ENCODE results near the gene ASMTL.
A peak's percentile ranks its signal among the peaks of the same experiment; 100 is the strongest.

ASMTL gene

DNA sequence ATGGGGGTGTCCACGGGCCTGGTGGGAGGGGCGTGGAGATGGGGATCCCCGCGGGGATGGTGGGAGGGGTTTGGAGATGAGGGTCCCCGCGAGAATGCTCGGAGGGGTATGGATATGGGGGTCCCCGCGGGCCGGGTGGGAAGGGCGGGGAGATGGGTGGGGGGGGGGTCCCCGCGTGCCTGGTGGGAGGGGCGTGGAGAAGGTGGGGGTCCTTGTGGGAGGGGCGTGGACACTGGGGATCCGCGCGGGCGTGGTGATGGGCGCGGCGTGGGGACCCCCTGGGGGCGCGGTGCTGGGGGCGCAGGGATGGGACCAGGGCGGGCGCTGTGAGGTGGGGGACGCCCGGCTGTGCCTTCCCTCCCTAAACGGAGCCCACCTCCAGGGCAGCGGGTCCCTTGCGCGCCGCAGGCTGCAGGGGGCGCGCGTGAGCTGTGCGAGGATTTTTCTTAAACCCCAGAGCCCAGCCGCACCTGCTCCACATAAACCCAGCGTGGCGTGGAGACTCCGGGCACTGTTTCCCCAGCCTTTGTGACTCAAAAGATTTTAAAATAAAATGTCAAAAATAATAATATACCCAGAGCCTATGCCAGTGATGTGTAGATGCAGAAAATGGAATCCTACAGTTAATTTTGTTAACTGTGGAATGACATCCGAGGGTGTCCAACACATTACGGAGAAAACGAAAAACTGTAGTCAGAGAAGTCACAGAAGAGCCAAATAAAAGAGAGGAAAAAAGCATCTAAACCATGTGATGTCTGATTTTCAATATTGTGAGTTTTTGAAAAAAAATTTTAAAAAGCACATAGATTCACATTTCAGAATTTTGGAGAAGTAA lies 1.5 kb upstream of the ASMTL start:
- Histone ChIP-seq H3K27me3 (ENCODE audit: insufficient read depth, low read depth, severe bottlenecking) (no peaks in the 10 kb centered on the region), H3K27ac (no peak overlapping the region; the same call in 1 of the 2 replicates), H3K36me3 (peaks cover under 1% of the 10 kb centered on the region), H3K9me3 (ENCODE audit: severe bottlenecking) (peaks cover 10% of the 10 kb centered on the region), H3K4me3 (ENCODE audit: low read depth, low read length) (peak overlapping the region; percentile 32)
- TF ChIP-seq CTCF (IDR thresholded peaks at IDR 0.05; ENCODE audit: low read depth, low read length), result peak; percentile 92
- peak; percentile 88 for DNase-seq

DNA sequence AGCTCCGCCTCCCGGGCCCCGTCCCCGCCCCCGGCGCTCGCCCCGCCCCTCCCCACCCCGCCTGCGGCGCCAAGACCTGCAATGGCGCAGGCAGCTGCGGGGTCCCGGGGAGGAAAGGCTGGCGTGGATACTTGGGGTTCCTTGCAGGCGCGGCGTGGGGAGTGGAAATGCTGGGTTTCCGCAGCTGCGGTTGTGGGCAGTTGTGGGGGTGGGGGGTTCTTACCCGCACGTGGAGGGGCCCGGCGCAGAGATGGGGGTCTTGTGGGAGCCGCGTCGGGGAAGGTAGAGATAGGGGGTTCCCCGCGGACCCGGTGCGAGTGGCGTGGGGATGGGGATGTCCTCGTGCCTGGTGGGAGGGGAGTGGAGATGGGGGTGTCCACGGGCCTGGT lies 680 bp upstream of the ASMTL start:
- Histone ChIP-seq H3K4me3 (ENCODE audit: low read depth, low read length) (peak overlapping the region; percentile 57), H3K9me3 (ENCODE audit: severe bottlenecking) (peaks cover 10% of the 10 kb centered on the region), H3K36me3 (peaks cover 5% of the 10 kb centered on the region), H3K27me3 (ENCODE audit: insufficient read depth, low read depth, severe bottlenecking) (no peaks in the 10 kb centered on the region), H3K27ac (peak overlapping the region; percentile 85)
- no peak for TF ChIP-seq CTCF (IDR thresholded peaks at IDR 0.05; ENCODE audit: low read depth, low read length)
- DNase-seq, result no peak

DNA sequence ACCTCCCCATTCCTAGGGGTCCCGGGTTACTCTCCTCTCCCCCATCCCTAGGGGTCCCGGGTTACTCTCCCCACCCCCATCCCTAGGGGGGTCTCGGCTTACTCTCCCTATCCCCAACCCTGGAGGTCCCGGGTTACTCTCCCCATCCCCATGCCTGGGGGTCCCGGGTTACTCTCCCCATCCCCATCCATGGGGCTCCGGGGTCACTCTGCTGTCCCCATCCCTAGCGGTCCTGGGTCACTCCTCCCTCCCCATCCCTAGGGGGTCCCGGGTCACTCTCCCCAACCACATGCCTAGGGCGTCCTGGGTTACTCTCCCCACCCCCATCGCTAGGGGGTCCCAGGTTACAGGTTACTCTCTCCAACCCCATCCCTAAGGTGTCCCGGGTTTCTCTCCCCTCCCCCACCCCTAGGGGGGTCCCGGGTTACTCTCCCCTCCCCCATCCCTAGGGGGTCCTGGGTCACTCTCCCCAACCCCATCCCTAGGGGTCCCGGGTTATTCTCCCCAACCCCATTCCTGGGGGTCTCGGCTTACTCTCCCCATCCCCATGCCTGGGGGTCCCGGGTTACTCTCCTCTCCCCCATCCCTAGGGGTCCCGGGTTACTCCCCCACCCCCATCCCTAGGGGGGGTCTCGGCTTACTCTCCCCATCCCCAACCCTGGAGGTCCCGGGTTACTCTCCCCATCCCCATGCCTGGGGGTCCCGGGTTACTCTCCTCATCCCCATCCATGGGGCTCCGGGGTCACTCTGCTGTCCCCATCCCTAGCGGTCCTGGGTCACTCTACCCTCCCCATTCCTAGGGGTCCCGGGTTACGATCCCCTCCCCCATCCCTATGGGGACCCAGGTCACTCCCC lies 821 bp downstream of the ASMTL start:
- DNase-seq, result peak; percentile 17
- no peak for TF ChIP-seq CTCF (IDR thresholded peaks at IDR 0.05; ENCODE audit: low read depth, low read length)
- no peaks in the 10 kb centered on the region for H3K27me3 ChIP-seq (ENCODE audit: insufficient read depth, low read depth, severe bottlenecking)
- H3K4me3 ChIP-seq (ENCODE audit: low read depth, low read length), result peak overlapping the region; percentile 97
- H3K27ac ChIP-seq, result peak overlapping the region; percentile 90
- H3K9me3 ChIP-seq (ENCODE audit: severe bottlenecking), result peaks cover 10% of the 10 kb centered on the region
- peaks cover 5% of the 10 kb centered on the region for H3K36me3 ChIP-seq

DNA sequence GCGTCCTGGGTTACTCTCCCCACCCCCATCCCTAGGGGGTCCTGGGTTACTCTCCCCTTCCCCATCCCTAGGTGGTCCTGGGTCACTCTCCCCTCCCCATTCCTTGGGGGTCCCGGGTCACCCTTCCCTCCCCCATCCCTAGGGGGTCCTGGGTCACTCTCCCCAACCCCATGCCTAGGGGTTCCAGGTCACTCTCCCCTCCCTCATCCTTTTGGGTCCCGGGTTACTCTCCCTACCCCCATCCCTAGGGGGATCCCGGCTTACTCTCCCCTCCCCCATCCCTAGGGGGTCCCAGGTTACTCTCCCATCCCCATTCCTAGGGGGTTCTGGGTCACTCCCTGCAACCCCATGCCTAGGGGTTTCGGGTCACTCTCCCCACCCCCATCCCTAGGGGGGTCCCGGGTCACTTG lies 1.5 kb downstream of the ASMTL start:
- TF ChIP-seq CTCF (IDR thresholded peaks at IDR 0.05; ENCODE audit: low read depth, low read length), result no peak
- no peak overlapping the region for H3K4me3 ChIP-seq (ENCODE audit: low read depth, low read length)

GRCh38 chrX:1450361-1451161 lies 2.1 kb downstream of the ASMTL start:
- no peak overlapping the region for H3K4me3 ChIP-seq (ENCODE audit: low read depth, low read length)
- DNase-seq, result peak; percentile 7
- H3K27ac ChIP-seq, result no peak overlapping the region

More for the DNA sequence above, 1.5 kb downstream of the ASMTL start:
- no peaks in the 10 kb centered on the region for H3K27me3 ChIP-seq (ENCODE audit: insufficient read depth, low read depth, severe bottlenecking)
- H3K9me3 ChIP-seq (ENCODE audit: severe bottlenecking), result peaks cover 10% of the 10 kb centered on the region
- H3K27ac ChIP-seq, result no peak overlapping the region
- DNase-seq, result peak; percentile 9
- H3K36me3 ChIP-seq, result peaks cover 5% of the 10 kb centered on the region

More at GRCh38 chrX:1450361-1451161, 2.1 kb downstream of the ASMTL start:
- Histone ChIP-seq H3K27me3 (ENCODE audit: insufficient read depth, low read depth, severe bottlenecking) (no peaks in the 10 kb centered on the region), H3K36me3 (peaks cover 5% of the 10 kb centered on the region), H3K9me3 (ENCODE audit: severe bottlenecking) (peaks cover 6% of the 10 kb centered on the region)
- TF ChIP-seq CTCF (IDR thresholded peaks at IDR 0.05; ENCODE audit: low read depth, low read length), result no peak

Measured in WERI-Rb-1 (cell line).